ENCODE measurements around the gene HMG20B. TPM values are rescaled to one million over a fixed set of nuclear protein-coding genes. Genes with fewer than 3 reads are reported as not detected.
"Not testable (repeated sequence)": the region's sequence is repeated elsewhere in the genome, so short reads cannot be mapped to it uniquely, and the experiment has no call there.

The HMG20B gene
- total RNA-seq, 3 donors from 2014 or later = 56.3 to 60.9 (median 59.3) TPM

- Mint-ChIP-seq H3K4me3 (peak overlapping the region; percentile 98), H3K36me3 (ENCODE audit: insufficient read depth) (peaks cover 5% of the 10 kb centered on the region), H3K27me3 (ENCODE audit: low read depth) (no peaks in the 10 kb centered on the region), H3K4me1 (ENCODE audit: low read depth) (peaks cover 38% of the 10 kb centered on the region), H3K9me3 (no peaks in the 10 kb centered on the region)
- DNase-seq (peak; percentile 72), ATAC-seq (peak; percentile 68 to 69)
Measured at GRCh38 chr19:3556978-3557460, 15.7 kb upstream of the HMG20B start.

- no peaks in the 10 kb centered on the region for H3K27me3 Mint-ChIP-seq (ENCODE audit: low read depth)
Measured at GRCh38 chr19:3557461-3558248, 15.1 kb upstream of the HMG20B start, which contains the start of gene MFSD12. MFSD12 (minus strand) TSS chr19:3557586; CDS start chr19:3557403, 183 bp downstream.

GRCh38 chr19:3563709-3564524 is 8.8 kb upstream of the HMG20B start:
- Mint-ChIP-seq H3K36me3 (ENCODE audit: insufficient read depth) (no peaks in the 10 kb centered on the region), H3K4me3 (no peak overlapping the region), H3K9me3 (no peaks in the 10 kb centered on the region), H3K4me1 (ENCODE audit: low read depth) (no peaks in the 10 kb centered on the region), H3K27me3 (ENCODE audit: low read depth) (no peaks in the 10 kb centered on the region)
- no peak for ATAC-seq
- DNase-seq = no peak

More at GRCh38 chr19:3557461-3558248, 15.1 kb upstream of the HMG20B start, which contains the start of gene MFSD12:
- DNase-seq (peak; percentile 93), ATAC-seq (peak; percentile 93 to 95)
- peaks cover 5% of the 10 kb centered on the region for H3K36me3 Mint-ChIP-seq (ENCODE audit: insufficient read depth)
- H3K4me1 Mint-ChIP-seq (ENCODE audit: low read depth) = peaks cover 37% of the 10 kb centered on the region
- peak within 1 kb of the TSS; percentile 98 for H3K4me3 Mint-ChIP-seq
- H3K9me3 Mint-ChIP-seq = no peaks in the 10 kb centered on the region

GRCh38 chr19:3565139-3565538 is 7.6 kb upstream of the HMG20B start:
- DNase-seq (no peak), ATAC-seq (no peak)
- Mint-ChIP-seq H3K4me1 (ENCODE audit: low read depth) (no peaks in the 10 kb centered on the region), H3K36me3 (ENCODE audit: insufficient read depth) (no peaks in the 10 kb centered on the region), H3K9me3 (no peaks in the 10 kb centered on the region), H3K4me3 (no peak overlapping the region), H3K27me3 (ENCODE audit: low read depth) (no peaks in the 10 kb centered on the region)

DNA sequence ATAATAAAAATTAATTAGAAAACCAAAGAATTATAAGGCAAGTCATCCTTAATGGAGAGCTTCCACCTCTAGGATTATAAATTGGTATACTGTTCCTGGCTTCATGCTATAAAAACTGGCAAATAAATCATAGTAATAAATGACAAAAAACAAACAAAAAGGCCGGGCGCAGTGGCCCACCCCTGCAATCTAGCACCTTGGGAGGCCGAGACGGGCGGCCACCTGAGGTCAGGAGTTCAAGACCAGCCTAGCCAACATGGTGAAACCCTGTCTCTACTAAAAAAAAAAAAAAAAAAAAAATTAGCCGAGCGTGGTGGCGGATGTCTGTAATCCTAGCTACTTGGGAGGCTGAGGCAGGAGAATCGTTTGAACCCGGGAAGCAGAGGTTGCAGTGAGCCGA is 2.7 kb upstream of the HMG20B start:
- not testable (repeated sequence) for H3K9me3 Mint-ChIP-seq; DNase-seq; H3K36me3 Mint-ChIP-seq (ENCODE audit: insufficient read depth); H3K4me3 Mint-ChIP-seq; ATAC-seq; H3K27me3 Mint-ChIP-seq (ENCODE audit: low read depth)
- peaks cover 12% of the 10 kb centered on the region for H3K4me1 Mint-ChIP-seq (ENCODE audit: low read depth)

GRCh38 chr19:3570606-3571011 is 2.1 kb upstream of the HMG20B start:
- Mint-ChIP-seq H3K36me3 (ENCODE audit: insufficient read depth) (peaks cover 9% of the 10 kb centered on the region), H3K9me3 (no peaks in the 10 kb centered on the region), H3K4me3 (no peak overlapping the region), H3K4me1 (ENCODE audit: low read depth) (peaks cover 12% of the 10 kb centered on the region), H3K27me3 (ENCODE audit: low read depth) (no peaks in the 10 kb centered on the region)
- ATAC-seq (no peak), DNase-seq (no peak)

- ATAC-seq = peak; percentile 97 to 98
- Mint-ChIP-seq H3K36me3 (ENCODE audit: insufficient read depth) (peaks cover 9% of the 10 kb centered on the region), H3K9me3 (no peaks in the 10 kb centered on the region)
Measured at GRCh38 chr19:3572132-3572854, 451 bp upstream of the HMG20B start.

DNA sequence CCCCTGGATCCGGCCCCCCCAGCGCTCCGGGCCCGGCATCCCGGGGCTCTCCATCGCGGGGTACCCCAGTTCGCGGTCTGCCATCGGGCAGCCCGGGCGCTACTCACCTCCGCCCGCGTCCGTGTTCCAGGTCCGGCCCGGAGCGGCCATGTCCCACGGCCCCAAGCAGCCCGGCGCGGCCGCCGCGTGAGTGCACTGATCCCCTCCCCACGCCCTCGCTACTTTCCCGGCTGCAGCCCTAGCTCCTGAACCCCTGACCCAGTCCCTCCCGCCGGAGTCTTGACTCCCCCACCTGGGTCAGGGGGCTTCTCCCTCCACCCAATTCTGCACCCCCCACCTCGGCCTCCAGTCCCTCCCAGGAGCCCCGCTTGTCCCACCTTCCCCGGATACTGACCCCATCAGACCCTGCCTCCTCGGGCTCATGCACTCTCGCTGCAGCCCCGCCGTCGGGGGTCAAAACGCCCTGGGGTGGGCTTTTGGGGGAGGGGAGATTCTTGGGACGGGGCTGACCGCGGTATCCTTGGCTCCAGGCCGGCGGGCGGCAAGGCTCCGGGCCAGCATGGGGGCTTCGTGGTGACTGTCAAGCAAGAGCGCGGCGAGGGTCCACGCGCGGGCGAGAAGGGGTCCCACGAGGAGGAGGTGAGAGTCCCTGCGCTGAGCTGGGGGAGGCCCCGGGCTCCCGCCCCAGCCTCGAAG is 566 bp downstream of the HMG20B start:
- Mint-ChIP-seq H3K27me3 (ENCODE audit: low read depth) (no peaks in the 10 kb centered on the region), H3K36me3 (ENCODE audit: insufficient read depth) (peaks cover 9% of the 10 kb centered on the region), H3K4me3 (peak overlapping the region; percentile 74), H3K4me1 (ENCODE audit: low read depth) (peaks cover 12% of the 10 kb centered on the region), H3K9me3 (no peaks in the 10 kb centered on the region)
- DNase-seq = no peak
- peak; percentile 6 to 7 for ATAC-seq

More at GRCh38 chr19:3572132-3572854, 451 bp upstream of the HMG20B start:
- Mint-ChIP-seq H3K27me3 (ENCODE audit: low read depth) (no peaks in the 10 kb centered on the region), H3K4me1 (ENCODE audit: low read depth) (peaks cover 12% of the 10 kb centered on the region), H3K4me3 (peak overlapping the region; percentile 74)
- DNase-seq = peak; percentile 99

GRCh38 chr19:3573858-3574637 is 1.3 kb downstream of the HMG20B start:
- DNase-seq (peak; percentile 70), ATAC-seq (peak; percentile 7 to 9)
- H3K36me3 Mint-ChIP-seq (ENCODE audit: insufficient read depth) = peaks cover 9% of the 10 kb centered on the region
- no peaks in the 10 kb centered on the region for H3K27me3 Mint-ChIP-seq (ENCODE audit: low read depth)
- no peaks in the 10 kb centered on the region for H3K9me3 Mint-ChIP-seq
- H3K4me1 Mint-ChIP-seq (ENCODE audit: low read depth) = peaks cover 12% of the 10 kb centered on the region
- peak overlapping the region; percentile 74 for H3K4me3 Mint-ChIP-seq

DNA sequence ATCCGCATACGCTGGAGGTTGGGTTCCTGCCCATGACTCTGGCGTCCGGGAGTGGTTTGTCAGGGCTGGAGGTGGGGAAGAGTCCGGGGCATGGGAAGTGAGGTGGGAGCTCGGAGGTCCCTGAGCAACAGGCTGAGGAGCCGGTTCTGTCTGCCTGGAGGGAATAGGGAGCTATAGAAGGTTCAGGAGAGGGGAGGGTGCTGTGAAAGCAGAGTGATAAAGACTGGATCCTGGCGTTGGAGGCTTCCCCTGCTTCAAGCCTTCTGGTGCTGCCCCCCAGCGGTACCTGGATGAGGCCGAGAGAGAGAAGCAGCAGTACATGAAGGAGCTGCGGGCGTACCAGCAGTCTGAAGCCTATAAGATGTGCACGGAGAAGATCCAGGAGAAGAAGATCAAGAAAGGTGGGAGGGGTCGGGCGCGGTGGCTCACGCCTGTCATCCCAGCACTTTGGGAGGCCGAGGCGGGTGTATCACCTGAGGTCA is 2.6 kb downstream of the HMG20B start:
- no peaks in the 10 kb centered on the region for H3K27me3 Mint-ChIP-seq (ENCODE audit: low read depth)
- H3K4me1 Mint-ChIP-seq (ENCODE audit: low read depth) = peaks cover 12% of the 10 kb centered on the region
- H3K36me3 Mint-ChIP-seq (ENCODE audit: insufficient read depth) = peaks cover 9% of the 10 kb centered on the region
- ATAC-seq = no peak
- H3K9me3 Mint-ChIP-seq = no peaks in the 10 kb centered on the region
- DNase-seq = no peak
- H3K4me3 Mint-ChIP-seq = peak overlapping the region; percentile 16

GRCh38 chr19:3575949-3576673 is 3.4 kb downstream of the HMG20B start:
- no peak for DNase-seq
- no peak for ATAC-seq
- Mint-ChIP-seq H3K4me3 (no peak overlapping the region), H3K27me3 (ENCODE audit: low read depth) (no peaks in the 10 kb centered on the region), H3K4me1 (ENCODE audit: low read depth) (peaks cover 12% of the 10 kb centered on the region), H3K36me3 (ENCODE audit: insufficient read depth) (peaks cover 9% of the 10 kb centered on the region), H3K9me3 (no peaks in the 10 kb centered on the region)

GRCh38 chr19:3576696-3577443 is 4.1 kb downstream of the HMG20B start:
- Mint-ChIP-seq H3K36me3 (ENCODE audit: insufficient read depth) (peaks cover 9% of the 10 kb centered on the region), H3K9me3 (no peaks in the 10 kb centered on the region), H3K27me3 (ENCODE audit: low read depth) (no peaks in the 10 kb centered on the region), H3K4me3 (no peak overlapping the region), H3K4me1 (ENCODE audit: low read depth) (peaks cover 8% of the 10 kb centered on the region)
- no peak for ATAC-seq
- no peak for DNase-seq

Data from activated T-cell treated with anti-CD3 and anti-CD28 coated beads, Interleukin-2, amount 50 U/mL, for 4 hours (primary cell).